NCI-H1092 (cell line): ENCODE results near the gene JPH3.

ENCODE experiments used
- DNase-seq: peaks from one replicate; lab custom pipeline; 2025; lab: John Stamatoyannopoulos, UW

The JPH3 gene

DNA sequence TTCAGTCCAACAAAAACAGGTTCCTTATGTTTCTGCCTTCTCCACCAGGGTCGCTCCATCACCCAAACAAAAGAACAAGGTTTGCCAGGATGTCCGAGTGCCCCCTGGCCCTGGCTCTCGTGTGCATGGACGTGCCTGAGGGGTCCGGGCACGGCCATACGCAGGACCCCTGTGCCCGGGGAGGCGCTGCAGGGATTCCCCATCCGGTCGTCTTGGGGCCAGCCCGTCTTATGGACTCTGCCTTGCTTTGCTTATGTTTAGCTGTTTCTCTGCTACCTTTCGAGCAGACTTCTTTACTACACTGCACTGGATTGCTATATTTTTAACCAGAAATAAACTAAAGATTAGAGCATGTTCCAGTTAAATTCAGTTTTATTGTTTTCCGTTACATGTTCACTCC lies 95.5 kb downstream of the JPH3 start:
- no peak for DNase-seq

DNA sequence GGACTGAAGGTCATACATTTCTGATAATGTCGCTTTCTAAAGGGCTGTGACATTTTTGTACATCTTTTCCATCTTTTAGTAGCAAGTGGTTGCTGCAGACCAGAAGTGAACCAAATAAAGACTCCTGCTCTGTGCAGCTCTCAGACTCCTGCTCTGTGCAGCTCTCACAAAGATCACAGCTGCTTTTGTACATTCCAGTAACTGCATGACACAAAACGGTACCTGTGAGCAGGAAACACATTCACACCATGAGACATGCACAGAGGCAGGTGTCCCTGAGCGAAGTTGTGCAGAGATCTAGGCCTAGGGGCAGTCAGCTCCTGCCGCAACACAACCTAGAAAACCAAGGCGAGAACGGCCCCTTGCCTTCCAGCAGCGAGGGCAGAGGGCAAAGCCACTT lies 95.9 kb downstream of the JPH3 start:
- no peak for DNase-seq

DNA sequence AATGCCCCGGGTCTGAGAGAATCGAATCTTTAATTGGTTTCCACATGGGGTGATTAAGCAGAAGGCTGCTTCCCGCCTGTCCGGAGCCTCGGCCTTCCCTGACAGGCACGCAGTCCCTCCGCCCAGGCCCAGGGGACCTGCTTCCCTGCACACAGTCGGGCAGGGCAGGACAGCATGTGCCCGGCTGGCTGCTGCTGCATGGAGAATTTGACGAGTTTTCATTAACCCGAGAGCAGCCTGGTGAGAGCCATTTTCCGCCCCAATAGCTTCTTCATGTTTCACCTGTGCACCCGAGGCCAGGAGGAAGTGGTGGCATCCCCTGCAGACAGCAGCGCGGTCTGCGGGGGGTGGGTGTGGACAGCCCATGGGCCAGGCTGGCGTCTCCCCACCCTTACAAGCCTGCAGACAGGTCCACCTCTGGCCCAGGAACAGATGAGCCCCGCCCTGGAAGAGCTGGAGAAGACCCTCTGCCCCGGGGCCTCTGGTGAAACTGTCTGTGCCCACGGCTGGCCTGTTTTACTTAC lies 96.4 kb downstream of the JPH3 start:
- no peak for DNase-seq

DNA sequence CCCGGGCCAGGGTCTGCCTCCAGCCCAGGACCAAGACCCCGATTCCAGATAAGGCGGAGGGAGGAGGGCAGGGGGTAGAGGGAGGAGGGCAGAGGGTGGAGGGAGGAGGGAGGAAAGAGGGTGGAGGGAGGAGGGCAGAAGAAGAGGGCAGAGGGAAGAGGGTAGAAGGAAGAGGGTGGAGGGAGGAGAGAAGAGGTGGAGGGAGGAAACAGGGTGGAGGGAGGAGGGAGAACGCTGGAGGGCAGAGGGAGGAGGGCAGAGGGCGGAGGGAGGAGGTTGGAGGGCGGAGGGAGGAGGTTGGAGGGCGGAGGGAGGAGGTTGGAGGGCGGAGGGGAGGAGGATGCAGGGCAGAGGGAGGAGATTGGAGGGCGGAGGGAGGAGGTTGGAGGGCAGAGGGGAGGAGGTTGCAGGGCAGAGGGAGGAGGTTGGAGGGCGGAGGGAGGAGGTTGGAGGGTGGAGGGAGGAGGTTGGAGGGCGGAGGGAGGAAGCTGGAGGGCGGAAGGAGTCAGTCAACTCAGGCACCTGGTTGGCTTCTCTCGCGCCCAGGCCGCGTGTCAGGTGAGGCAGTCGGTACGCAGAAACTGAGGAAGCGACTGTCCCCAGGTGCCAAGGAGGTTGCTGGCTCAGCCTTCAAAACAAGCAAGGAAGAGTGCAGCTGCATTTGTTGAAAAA lies 98.2 kb downstream of the JPH3 start:
- DNase-seq = no peak

DNA sequence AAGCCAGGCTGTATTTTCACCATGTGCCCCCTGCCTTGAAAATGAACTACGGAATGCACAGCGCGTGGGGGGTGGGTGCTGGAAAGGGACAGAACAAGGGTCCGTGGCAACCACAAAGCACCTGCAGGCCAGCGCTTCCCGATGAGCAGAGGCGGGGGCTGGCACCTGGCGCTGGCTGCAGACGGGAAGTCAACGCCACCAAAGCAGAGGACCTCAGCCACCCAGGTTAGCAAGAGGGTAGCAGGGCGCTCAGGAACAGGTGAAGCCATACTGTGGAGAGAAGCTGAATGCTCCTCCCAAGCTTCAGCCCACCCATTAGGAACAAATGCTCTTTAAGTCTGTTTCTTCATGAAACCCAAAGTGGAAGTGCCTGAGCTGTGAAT lies 98.8 kb downstream of the JPH3 start:
- no peak for DNase-seq

DNA sequence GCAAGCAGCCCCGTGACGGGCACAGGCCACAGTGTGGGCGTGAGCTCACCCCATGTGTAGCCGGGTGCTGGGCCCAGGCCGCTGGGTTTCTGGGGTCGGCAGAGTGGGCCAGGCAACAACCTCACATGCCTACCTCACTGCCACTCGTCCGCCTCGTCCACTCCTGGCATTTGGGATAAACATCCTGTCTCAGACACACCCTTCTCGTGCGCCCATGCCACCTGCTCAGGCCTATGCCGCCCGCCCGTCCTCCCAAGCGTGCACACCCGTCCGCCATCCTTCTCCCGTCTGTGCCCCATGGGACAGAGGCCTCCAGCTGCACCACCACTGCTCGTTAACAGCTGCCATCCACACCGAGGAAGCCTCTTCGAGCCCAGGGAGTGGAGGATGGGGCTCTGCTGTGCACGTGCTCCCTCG lies 99.2 kb downstream of the JPH3 start:
- DNase-seq = no peak

DNA sequence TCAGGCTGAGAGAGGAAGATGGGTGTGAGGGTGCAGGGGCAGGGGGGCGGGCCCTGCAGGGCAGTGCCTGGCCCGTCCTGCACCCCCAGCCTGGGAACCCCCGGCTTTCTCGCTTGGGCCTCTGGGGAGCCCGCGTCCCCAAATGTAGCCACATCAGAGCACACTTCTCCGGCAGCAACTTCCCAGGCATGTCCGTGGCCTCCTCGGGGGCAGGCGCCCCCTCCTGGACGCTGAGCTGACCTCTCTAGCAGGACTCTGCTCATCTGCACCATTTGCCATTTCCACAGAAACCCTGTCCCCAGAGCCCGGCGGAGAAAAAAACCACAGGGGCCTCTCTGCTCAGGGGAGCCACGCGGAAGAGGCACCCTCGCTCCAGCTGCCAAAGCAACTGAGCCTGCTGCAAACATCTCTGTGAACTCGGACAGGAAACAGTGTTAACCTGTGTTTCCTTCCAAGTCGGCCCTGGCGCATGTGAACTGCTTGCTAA lies 100.1 kb downstream of the JPH3 start:
- DNase-seq = no peak

DNA sequence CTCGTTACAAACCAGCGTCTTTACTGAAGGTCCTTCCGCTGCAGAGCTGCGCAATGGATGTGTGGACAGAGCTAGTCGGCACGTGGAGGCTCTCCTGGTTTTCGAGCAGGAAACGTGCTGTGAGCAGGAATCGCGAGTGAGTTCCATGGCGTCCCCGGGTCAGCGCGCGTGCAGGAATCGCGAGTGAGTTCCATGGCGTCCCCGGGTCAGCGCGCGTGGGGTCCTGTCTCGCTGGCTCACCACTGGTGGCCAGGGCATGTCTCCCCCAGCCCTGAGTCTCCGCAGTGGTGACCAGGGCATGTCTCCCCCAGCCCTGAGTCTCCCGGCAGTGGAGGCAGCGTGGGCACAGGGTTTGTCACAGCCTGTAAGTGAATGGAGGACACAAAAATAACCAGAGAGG lies 100.8 kb downstream of the JPH3 start:
- no peak for DNase-seq

DNA sequence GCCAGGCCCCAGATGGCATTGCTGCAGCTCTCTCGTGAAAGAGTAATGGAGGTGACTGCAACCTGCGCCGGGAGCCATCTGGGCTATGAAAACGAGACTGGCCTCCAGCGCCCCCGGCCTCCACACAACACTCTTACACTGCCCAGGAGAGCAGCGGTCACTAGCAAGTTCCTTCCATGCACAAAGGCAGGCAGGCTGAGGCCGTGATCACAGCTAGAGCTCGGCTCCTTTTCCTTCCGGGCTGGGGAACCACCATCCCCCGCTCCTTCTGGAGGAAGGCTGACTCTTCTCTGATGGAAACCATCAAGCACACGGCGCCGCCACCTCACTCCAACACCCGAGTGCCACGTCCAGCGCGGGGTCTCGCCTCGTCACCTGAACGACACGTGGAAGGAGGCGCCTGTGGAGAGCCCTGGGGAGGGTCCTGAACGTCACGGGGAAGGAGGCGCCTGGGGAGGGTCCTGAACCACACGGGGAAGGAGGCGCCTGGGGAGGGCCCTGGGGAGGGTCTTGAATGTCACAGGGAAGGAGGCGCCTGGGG lies 101.6 kb downstream of the JPH3 start:
- no peak for DNase-seq

DNA sequence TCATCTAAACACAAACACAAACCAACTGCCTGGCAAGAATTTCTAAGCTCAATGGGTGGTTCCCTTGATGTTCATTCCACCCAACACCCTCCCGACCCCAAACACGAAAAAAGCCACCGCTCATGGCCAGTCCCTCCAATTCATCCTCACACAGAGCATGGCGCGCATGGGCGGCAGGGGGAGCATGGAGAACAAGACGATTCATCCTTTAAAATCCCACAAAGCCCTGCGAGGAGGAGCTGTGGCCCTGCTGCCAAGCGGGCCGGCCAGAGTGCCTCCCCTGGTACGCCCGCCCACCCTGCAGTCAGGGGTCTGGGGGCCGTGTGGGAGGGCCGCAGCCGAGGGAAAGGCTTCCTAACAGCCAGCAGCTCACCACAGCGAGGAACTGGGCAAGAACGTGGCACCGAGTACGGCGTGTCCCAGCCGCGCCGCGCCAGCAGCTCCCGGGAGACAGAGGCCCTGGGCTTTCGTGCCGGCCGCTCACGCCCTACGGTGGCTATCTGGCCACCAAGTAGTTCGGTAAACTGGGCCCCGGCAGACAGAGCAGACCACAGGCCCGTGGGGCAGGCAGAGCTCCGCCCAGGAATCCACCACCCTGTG lies 102.5 kb downstream of the JPH3 start:
- no peak for DNase-seq

DNA sequence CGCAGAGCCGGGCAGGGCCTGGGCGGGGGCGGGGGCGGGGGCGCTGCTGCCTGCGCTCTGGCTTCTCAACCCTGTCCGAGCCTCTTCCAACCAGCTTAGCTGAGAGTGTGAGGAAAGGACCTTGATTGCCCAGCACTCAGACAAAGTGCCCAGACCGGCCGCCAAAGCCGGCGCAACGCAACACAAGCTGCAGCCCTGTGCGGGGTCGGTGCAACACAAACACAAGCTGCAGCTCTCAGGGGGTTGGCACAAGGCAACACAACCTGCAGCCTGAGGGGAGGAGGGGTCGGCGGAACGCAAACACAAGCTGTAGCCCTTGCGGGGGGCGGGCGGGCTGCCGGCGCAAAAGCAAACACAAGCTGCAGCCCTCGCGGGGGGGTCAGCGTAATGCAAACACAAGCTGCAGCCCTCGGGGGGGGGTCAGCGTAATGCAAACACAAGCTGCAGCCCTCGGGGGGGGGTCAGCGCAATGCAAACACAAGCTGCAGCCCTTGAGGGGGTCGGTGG lies 103.5 kb downstream of the JPH3 start:
- peak; percentile 37 for DNase-seq

DNA sequence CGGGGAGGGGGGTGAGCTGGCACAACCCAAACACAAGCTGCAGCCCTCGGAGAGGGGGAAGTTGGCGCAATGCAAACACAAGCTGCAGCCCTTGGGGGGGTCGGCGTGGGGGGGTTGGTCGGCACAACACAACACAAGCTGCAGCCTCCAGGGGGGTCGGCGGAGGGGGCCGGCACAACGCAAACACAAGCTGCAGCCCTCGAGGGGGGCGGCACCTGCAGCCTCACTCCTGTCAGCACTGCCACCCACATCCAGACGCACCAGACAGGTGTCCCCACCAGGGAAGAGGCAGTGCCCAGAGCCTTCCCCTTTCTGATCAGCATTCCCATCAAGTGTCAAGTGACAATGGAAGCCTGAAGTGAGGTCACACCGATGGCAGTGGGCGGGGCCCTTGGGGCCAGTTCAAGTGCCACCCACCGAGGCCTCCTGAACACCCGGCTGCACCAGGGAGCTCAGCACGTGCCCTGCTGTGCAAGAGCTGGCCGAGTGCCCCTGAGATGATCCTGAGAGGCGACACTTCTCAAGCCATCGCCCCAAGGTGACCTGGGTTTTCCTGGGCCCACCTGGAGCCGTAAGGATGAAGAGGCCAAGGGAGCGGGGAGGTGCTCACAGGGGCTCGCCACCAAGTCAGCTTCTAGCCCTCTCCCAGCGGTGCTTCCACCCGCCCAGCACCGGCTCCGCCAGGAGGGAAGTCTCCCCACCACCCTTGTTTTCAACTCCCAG lies 104.1 kb downstream of the JPH3 start:
- peak; percentile 61 for DNase-seq

DNA sequence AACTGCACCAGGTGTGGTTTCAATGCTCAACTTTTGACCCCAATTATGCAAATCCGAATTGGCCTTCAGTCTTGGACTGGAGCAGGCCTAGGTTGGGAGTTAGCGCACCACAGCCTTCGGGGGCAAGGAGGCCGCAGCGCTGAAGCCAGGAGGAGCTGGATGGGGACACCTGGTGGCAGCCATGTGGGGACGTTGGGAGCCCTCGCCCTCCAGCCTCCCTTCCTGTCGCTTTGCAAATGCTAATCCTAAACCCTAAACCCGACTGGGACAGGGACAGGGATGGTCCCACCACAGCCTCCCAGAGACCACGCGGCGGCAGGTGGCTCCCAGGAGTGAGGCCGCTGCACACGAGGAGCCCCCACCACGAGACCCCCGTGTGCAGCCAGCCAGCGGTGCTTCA lies 104.8 kb downstream of the JPH3 start:
- DNase-seq = no peak

DNA sequence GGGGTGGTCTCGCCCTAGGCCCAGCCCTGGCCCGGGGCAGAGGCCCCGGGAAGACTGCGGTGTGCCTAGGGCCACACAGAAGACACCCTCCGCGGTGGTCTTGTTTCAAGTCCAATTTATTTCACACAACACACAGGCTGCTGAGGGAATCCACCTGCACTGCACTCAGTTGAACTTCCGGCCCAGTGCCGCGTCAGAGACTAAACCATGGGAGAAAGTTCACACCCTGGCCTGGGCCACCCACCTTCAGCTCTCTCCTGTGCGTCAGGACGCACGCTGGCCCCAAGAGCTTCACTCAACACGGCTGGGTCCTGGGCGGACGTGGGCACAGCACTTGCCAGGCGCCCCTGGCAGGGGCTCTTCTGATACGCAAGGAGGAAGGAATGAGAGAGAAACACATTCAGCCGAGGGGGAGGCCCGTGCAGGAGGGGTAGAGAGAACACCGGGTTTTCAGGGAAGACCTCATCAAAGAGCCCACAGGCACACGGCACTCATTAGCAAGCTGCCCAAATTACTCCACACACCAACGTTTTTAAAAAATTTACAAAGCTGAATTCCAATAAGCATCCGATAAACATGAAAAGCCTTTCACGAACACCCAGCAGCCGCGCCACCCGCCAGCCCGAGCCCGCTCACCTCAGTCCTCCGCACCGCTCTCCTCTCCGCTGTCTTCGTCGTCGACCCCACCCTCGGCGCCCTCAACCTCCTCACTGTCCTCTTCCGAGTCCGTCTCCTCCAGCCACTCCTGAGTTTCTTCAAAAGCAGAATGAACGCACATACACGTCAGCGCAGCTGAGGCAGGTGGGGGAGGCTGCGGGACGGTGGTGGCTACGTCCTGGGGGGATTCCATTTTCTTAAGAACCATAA lies 105.6 kb downstream of the JPH3 start:
- no peak for DNase-seq

DNA sequence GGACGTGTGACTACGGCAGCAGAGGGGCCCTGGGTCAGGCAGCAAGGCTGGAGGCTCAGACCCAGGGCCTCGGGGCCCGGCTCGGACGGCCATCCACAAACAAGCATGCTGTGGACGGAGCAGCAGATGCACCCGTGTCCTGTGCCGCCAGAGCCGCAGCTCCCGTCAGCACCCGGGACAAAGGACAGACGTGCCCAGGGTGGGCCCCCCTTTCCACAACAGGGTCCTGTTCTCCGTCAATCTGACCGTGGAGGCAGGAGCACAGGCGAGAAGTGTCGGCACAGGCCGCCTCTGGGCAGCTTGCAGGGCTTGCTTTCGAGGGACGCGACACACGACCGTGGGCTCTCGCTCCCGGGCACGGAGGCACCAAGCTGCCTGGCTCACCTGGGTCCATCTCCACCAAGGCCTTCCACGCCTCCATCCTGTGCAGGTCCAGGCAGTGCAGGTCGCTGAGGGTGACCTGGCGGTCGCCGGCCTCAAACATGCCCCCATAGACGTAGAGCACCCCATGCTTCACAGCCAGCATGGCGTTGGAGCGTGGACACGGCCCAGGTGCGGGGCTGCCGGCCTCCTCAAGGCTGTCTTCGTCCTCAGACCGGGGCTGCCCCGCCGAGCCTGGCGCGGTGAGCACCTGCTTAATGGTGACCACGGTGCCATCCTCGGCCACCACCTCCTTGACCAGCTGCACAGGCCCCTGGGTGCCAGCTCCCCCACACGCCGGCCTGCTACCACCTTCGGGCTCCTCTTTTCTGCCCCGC lies 106.8 kb downstream of the JPH3 start:
- DNase-seq = no peak

DNA sequence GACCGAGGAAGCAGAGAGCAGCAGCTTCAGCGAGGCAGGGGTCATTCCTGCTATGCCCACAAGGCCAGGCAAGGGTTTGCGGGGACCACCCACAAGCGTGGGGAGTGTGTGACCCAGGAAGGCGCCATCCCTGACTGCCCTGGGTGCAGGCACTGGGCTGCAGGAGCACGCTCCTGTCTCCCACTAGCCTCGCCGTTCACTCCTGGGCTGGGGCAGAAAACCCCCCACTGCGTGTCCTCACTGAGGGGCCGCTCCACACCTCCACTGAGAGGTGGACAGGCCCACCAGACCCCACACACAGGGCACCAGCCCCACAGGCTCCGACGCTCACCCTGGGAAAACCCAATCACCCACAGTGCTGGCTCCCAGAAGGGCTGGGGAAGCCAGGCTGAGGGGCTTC lies 107.4 kb downstream of the JPH3 start:
- no peak for DNase-seq

DNA sequence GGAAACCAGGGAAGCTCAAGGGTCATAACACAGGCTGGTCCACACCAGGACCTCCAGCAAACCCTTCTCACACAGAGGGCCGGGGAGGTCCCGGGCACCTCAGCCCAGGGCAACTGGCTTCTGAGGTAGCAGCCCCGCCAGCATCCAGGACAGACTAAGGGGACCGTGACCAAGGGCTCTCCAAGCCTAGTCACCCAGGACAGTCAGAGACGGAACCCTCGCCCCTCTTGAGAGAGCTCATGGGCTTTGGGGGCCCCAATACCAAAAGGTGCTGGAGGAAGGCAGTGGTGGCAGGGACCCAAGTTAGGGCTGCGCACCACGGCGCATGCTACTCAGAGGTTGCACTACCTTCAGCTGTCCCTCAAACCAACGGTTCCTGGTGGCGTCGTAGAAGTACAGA lies 108.6 kb downstream of the JPH3 start:
- no peak for DNase-seq

DNA sequence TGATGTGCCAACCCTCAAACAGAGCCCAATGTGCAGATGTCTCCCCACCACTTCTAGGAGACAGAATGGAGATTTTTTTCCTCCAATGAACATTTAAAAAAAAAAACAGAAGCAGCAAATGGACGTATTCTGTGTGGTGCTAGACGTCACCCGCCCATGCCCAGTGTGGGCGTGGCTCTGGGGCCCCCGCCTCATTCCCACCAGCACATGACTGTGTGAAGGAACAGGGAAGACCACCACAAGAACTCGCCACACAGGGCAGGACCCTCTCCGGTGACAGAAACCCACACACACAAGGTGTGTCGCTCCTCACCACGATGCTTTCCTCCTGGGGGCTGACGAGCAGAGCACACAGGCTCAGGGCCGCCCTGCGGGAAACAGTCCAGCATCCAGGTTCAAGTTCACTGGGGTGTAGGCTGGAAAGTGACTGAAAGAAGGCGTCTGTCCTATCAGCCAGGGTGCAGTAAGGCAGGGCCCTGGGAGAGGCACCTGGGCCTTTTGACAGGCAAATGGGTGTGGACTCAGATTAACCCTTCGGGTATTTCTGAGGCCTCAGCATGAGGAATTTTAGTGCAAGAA lies 110.0 kb downstream of the JPH3 start:
- DNase-seq = no peak

DNA sequence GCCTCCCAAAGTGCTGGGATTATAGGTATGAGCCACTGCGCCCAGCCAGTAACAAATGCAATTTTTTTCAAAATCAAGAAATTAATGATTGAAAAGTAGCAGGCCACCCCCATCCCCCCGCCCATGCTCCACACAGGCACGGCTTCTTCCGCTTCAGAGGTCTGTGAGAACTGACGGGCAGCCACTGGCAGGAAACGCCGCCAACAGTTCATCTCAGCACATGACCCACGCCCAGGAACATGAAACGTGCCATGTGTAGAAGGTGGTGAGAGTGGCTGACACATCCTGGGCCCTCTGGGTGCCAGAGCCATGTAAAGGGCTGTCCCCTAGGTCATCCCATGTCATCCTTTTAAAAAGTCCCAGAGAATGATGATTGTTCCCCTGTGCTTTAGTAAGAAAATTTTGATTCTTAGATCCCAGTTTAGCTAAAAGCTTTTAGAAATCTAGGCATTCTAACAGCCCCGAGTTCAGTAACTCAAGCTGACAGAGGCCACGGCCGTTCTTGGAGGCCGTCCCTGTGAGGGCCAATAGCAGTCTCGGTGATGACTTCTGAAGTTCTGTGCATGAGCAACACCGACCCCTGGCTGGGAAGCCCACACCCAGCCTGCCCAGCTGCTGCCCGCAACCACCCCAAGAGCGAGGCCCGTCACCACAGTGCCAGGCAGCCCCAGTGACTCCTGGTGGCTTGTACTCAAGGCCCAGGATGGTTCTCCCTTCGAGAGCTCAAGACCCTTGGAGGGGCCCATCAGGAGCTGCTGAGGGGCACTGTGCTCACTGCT lies 111.3 kb downstream of the JPH3 start:
- no peak for DNase-seq

DNA sequence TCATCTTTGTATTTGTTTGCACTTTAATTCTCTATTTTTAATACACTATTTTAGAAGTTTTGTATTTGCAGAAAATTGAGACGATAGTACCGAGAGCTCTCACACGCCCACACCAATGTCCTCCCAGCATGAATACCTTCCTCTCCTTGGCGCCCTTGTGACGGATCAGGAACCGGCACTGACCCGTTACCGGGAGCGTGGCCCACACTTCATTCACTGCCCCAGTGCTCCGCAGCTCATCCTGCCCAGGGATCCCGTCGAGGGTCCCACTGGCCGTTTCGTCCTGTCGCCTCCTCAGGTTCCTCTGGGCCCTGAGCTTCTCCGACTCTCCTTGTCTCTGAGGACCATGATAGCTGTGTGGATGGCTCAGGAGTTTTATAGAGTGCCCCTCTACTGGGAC lies 112.9 kb downstream of the JPH3 start:
- no peak for DNase-seq
